DOHH2 (cell line): Measurements from ENCODE around the gene NRXN3.

Experiments
- EZH2phosphoT487 ChIP-seq: fragments of 200-600 bp; sonication (generic); IDR thresholded peaks from 2 replicates; pipeline ENCODE4 v1.6.1; 2017; ENCODE audit warnings: borderline replicate concordance, mild to moderate bottlenecking, antibody characterized with exemption, low read length, moderate library complexity, mixed read lengths
- TF ChIP-seq, protein P1 (sequence below): fragments of 200-600 bp; sonication (generic); IDR thresholded peaks from one replicate; pipeline ENCODE4 v1.5.1; 2014; ENCODE audit warnings: antibody characterized with exemption, mild to moderate bottlenecking, low read depth, low read length; ENCODE audit not compliant: poor library complexity, severe bottlenecking

GRCh38 chr14:79614448-79614847, 1444.3 kb downstream of the NRXN3 start:
- TF ChIP-seq, protein P1, sequence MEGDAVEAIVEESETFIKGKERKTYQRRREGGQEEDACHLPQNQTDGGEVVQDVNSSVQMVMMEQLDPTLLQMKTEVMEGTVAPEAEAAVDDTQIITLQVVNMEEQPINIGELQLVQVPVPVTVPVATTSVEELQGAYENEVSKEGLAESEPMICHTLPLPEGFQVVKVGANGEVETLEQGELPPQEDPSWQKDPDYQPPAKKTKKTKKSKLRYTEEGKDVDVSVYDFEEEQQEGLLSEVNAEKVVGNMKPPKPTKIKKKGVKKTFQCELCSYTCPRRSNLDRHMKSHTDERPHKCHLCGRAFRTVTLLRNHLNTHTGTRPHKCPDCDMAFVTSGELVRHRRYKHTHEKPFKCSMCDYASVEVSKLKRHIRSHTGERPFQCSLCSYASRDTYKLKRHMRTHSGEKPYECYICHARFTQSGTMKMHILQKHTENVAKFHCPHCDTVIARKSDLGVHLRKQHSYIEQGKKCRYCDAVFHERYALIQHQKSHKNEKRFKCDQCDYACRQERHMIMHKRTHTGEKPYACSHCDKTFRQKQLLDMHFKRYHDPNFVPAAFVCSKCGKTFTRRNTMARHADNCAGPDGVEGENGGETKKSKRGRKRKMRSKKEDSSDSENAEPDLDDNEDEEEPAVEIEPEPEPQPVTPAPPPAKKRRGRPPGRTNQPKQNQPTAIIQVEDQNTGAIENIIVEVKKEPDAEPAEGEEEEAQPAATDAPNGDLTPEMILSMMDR, result no peak
- TF ChIP-seq EZH2phosphoT487, result no peak
